NCI-H1092 treated with DMSO at 0.1 percent for 48 hours (cell line): Measurements from ENCODE around the gene CEP128.
A peak's percentile ranks its signal among the peaks of the same experiment; 100 is the strongest.

Experiments
- DNase-seq: peaks from one replicate; lab custom pipeline; 2025; lab: John Stamatoyannopoulos, UW

The CEP128 gene

DNA sequence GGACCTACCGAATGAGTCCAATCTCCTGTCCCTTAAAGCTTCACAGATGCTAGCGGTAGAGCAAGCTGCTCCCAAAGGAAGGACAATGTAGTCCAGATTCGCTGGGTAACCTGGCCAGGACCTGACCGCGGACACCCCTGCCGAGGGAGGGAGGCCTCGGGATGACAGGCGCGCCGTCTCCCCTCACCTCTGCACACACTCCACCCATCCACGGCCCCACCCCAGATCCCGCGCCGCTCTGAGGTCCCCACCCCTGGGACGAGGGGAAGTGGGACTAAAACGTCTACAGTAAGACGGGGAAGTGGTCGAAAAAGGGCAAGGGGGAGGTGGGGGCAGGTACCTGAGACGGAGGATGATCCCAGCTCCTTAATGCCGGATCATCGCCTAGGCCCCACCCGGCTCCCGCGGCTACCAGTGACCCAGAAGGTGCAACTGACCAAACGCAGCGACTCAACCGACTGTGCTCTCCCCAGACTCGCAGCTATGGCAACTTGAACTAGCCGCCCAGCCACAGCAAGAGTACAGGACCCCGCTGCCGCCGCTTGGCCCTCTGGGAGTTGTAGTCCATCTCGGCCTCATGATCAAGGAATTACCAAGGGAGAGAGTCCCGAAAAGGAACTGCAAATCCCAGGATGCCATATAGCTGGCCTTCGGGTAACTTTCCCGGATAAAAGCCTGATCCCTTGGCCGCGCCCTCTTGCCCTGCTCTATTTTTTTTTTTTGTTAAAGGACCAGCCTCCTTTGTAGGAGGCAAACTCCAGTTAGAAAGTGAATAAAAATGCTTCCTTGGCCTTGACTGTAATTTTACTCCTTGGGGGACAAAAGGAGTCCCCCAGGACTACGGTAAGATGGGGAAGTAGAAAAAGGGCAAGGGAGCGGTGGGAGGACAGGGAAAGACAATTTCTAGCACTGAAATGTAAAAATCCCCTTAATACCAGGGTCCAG, at the start of gene CEP128:
Gene CEP128 (minus strand): TSS at position 498 of the 945 bp plus-strand sequence.
- peak; percentile 96 for DNase-seq

DNA sequence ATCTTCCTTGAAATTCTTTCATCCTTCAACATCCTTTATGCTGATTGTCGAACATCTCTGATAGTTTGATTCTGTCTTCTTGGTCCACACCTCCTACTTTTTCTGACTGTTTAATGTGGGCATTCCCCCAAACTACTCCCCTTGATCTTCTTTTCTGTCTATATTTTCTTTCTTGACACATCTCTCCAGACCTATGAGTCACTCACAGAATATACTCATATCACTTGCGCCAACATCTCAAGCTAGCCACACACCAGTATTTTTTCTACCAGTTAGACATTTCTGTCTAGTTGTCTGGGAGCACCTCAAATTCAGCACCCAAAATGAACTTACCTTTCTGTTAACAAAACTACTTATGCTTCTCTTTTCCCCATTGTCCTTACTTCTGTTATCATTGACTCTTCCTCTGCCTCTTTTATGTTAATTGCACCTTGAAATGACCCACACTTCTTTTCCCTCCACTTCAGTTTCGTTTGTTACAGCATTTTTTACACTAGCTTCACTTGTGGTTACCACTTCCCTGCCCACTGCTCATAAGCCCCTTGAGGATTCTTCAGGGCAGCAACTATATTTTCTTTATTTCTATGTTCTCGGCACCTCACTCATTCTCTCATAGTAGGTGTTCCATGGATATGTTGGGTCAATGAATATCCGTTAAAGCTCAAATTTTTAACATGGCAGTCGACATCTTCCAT, 47.3 kb upstream of the CEP128 start:
- no peak for DNase-seq

- no peak for DNase-seq
Measured at GRCh38 chr14:80988192-80988591, 46.7 kb upstream of the CEP128 start.

DNA sequence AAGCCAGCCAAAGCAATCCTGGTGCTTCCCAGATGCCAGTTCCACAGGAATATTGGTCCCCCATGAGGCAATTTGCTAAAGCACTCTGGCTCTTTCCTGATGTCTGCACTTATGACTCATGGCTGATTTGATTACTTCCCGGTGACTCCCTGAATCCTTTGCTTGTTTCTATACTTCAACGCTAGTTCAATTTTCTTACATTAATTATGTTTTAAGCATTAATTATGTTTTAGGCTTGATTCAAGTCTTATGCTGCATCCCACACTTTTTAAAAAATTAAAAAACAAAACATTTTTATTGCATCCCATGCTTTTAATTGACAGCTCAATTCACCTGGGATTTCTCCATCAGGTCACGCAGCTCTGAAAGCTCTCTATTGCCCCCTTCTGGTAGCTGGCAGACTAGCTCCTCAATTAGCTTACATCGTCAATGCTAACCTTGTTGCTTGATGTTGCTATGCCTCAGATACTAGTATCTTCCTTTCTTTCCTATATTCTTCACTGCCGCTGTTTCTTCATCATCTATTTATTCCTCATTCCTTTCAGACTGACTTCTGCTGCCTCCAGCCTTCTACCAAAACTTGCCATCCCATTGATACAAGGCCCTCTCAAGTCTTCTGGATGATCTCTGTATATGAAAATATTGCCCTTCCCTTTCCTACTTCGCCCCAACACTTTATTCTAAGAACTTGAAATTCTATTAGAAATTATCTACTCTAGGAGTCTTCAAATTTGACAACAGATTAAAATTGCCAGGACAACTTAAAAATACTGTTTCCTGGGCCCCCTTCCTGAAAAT, 45.9 kb upstream of the CEP128 start:
- DNase-seq = peak; percentile 79

GRCh38 chr14:80982711-80983110, 41.2 kb upstream of the CEP128 start:
- DNase-seq = no peak

DNA sequence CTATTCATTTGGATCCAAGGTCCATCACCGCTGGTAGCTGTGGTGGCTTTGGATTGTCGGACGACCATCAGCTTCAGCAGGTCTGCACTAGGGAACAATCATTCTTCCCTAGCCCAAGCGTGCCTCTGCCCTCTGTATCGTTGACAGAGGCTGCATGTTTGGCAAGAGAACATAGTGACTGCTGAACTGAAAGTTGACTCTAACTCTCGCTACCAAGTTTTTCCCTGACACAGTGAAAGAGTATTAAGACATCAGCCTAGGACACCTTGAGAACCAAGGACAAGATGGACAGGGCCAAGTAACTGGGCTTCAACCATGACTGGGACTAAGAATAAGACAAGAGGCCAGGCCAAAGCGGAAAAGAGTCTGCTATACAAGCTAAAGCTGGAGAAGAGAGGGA, 40.1 kb upstream of the CEP128 start:
- DNase-seq = no peak

- DNase-seq = no peak
Measured at GRCh38 chr14:80981156-80981555, 39.6 kb upstream of the CEP128 start.

- no peak for DNase-seq
Measured at GRCh38 chr14:80979951-80980350, 38.4 kb upstream of the CEP128 start.

DNA sequence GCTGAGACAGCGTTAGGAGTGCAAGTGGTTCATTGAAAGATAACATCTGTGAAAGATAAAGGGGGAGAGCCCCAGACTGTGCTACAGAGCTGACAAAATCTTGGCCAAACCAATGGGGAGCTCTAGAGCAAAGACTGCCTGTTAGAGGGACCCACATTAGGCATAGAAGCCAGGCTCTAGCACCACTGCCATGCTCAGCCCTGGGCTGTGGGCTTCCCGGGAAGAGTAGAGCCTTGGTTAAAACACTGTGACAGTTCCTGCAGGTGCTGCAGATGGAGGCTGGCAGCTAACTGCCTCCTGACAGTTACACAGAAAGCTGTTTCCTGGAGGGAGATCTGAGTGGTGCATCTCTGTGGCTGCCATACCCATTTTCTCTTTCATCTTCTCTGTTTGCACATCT, 36.9 kb upstream of the CEP128 start:
- DNase-seq = no peak

DNA sequence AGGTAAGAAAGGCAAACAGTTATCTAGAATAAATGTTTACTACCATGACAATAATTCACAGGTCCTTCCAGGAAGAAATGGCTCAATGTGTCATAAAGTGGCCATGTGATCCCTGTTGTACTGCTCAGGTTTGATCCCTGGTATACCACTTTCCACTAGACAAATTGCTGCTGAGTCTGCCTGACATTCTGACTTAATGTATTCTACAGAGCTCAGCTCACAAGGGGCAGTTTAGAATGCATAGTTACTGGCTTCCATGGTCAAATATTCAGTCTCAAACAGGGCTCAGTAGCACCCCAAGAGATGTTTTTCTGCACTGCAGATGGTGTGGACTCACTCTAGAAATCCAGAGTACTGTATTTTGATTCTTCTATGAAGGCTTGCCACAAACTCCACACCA, 35.7 kb upstream of the CEP128 start:
- DNase-seq = no peak

- no peak for DNase-seq
Measured at GRCh38 chr14:80974679-80975078, 33.1 kb upstream of the CEP128 start.

GRCh38 chr14:80973931-80974641, 32.5 kb upstream of the CEP128 start:
- peak; percentile 82 for DNase-seq

- no peak for DNase-seq
Measured at GRCh38 chr14:80965037-80965436, 23.5 kb upstream of the CEP128 start.

DNA sequence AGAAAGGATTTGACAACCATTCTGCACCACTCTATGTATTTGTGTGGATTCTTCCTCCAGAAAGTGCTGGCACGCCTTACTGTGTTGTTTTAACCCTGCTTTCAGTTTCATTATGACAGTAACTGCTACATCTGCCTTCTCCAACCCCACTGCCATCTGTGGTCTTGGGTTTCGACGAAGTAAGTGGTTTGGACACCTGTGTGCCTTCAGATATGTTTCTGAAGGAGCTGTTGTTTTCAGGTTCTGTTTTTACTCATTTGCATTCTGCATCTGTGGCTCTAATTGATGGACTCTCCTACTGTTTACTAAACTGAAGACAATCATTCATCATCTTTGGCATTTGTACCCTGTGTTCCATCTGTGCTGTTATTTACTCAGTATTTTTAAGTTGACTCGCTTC, 18.0 kb upstream of the CEP128 start:
- DNase-seq = peak; percentile 53

DNA sequence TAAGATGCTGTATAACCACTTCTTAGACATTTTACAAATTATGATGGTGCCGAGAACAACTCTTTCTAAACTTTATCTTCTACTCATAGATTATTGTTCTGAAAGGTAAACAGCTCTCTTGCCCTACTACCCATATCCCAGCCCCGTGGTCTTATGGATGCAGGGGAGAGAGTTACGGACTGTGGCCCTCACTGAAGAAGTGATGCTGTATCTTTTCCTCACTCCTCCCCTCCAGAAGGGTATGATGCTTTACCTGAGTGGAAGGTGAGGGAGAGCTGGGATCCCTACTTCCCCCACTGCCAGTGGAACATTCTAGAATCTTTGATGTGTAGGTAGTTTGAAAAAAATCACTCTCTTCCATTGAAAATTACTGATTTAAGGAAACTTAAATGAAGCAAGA, 17.4 kb upstream of the CEP128 start:
- DNase-seq = no peak

DNA sequence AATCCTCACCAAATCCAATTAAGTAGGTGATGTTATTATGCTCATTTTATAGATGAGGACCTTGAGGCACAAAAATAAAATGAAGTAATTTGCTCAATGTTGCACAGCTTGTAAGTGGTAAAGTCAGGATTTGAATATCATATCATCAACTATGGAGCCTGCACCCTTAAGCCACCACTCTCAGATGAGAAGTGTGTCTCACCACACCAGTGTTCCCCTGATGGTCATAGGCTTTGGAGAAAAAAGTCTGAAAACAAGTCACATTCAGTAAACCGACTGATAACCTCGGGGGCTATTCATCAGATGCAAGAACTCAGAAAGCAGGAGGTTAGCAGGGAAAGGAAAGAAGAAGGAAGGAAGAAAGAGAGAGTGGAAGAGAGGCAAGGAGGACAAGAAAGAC, 16.7 kb upstream of the CEP128 start:
- no peak for DNase-seq

DNA sequence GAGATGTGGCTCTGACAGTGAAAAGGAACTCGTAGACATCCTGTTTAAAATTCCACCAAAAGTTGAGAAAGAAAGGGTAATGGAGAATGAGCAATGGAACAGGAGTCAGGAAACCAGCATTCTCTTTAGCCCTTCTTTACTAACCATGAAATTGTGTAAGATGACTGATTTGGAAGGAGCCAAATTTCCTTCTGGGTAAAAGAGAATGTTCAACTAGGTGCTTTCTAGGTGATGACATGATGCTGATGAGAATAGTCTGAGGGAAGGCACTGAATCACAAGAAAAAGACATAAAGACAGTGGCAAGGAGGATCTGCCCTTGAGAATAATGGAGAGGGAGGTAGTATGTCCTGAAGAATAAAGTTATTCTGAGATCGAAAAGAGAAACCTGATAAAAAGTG, 16.1 kb upstream of the CEP128 start:
- DNase-seq = no peak

- DNase-seq = no peak
Measured at GRCh38 chr14:80956922-80957321, 15.4 kb upstream of the CEP128 start.

- DNase-seq = no peak
Measured at GRCh38 chr14:80956102-80956501, 14.6 kb upstream of the CEP128 start.

- no peak for DNase-seq
Measured at GRCh38 chr14:80955416-80955941, 13.9 kb upstream of the CEP128 start, which contains the start of gene TSHR. Gene TSHR, plus strand, starts transcription at chr14:80955621. Its CDS starts 60 bp downstream, at chr14:80955681.

DNA sequence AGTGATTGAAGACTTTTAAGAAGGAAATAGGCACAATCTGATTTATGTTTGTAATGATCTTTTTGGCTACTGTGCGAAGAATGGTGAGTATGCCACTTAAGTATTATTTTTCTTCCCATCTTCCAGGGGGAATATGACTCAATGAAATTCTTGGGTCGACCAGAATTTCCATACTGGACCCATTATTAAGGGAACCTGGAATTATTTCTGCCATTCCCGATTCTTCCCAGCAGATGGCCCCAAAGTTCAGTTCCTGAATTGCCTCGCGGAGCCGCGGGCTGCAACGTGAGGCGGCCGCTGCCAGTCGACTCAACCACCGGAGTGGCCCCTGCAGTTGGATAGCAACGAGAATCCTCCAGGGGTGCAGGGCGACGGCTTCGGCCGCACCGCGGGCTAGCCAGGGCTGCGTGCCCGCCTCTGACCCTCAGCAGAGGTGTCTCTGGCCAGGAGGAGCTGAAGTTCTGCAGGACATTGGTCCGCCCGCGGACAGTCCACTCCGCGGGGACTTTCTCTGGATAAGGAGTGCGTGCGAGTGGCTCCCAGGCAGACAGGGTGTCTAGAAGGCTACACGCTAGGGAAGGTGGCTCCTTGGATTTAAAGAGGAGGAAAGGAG, 13.3 kb upstream of the CEP128 start:
- DNase-seq = peak; percentile 77
